Measurements from ENCODE around the gene NUDT5.

DNA sequence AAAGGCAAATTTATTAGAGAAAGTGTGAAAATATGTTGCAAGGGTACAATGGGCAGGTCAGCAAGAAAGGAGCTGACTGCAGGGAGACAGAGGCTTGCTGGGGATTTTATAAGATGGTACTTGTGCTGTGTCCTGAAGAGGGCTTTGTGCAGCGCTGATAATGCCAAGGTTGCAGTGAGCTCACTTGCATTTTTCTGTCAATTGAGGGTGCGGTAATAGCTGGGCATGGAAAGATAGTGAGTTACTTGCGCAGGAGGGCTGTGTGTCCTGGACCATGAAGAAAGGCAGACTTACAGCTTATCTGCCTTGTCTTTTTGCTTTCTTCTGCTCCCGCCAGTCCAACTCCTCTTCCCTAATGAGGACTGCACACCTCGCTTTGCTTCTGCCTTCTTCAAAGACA lies 12.8 kb upstream of the NUDT5 start:
- TF ChIP-seq POLR2A (IDR thresholded peaks at IDR 0.05) = no peak
- TF ChIP-seq EP300 (IDR thresholded peaks at IDR 0.05) = no peak

All from gastroesophageal sphincter (tissue), 2 donors.